ENCODE data around the gene ORAI2.
"Not testable (repeated sequence)": the region's sequence is repeated elsewhere in the genome, so short reads cannot be mapped to it uniquely, and the experiment has no call there.

DNA sequence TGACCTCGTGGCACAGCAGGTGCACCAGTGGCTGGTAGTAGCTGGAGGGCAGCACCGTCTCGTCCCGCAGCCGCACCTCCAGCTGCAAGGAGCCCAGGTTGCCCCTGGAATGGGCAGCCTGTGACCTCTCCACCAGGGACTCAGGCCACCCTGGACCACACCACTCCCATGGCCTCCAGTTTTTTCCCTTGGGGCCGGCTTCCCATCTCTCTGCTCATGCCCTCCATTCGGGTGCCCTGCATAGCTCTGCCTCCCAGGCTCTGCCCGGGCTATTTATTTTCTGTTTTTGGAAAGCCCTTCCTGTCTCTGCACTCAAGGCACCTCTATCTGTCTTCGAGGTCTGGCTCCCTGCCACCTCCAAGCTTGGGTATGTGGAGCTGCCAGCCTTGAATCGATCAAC, 63.5 kb downstream of the ORAI2 start:
- TF ChIP-seq EZH2 (IDR thresholded peaks at IDR 0.05; ENCODE audit: borderline replicate concordance, low read depth, low read length, severe bottlenecking); POLR2A (IDR thresholded peaks at IDR 0.05; ENCODE audit: low read depth, low read length); CTCF (IDR thresholded peaks at IDR 0.05; ENCODE audit: extremely low read depth in 1 of 2, insufficient read depth in 1 of 2, low read depth in 1 of 2, low read length in 2 of 2): not testable (repeated sequence)

Data from endothelial cell of umbilical vein (primary cell).